Endodermal cell (in vitro differentiated cells): ENCODE data around the gene BARHL1. TPM values are rescaled to one million over a fixed set of nuclear protein-coding genes. Genes with fewer than 3 reads are reported as not detected.

Source experiments
- DNase-seq: peaks from one replicate; pipeline ENCODE4 v3.0.0-alpha.2; 2017
- H3K27ac ChIP-seq: 2 replicates; pipeline ENCODE4 v1.5.1; 2013; ENCODE audit warnings: mild to moderate bottlenecking, low read depth, low read length, moderate library complexity
- H3K27me3 ChIP-seq: 2 replicates; pipeline ENCODE4 v1.6.1; 2013; ENCODE audit warnings: mild to moderate bottlenecking, low read length, moderate library complexity; ENCODE audit not compliant: insufficient read depth, control insufficient read depth, poor library complexity, severe bottlenecking
- H3K36me3 ChIP-seq: 2 replicates; pipeline ENCODE4 v1.7.0; 2013; ENCODE audit warnings: mild to moderate bottlenecking, low read length, moderate library complexity; ENCODE audit not compliant: control insufficient read depth, insufficient read depth
- H3K4me1 ChIP-seq: one replicate; pipeline ENCODE4 v1.7.0; 2013; ENCODE audit warnings: low read length; ENCODE audit not compliant: control insufficient read depth, insufficient read depth
- H3K4me3 ChIP-seq: 2 replicates; pipeline ENCODE4 v1.5.1; 2013; ENCODE audit warnings: mild to moderate bottlenecking, low read length, moderate library complexity
- H3K9ac ChIP-seq: 2 replicates; pipeline ENCODE4 v1.6.1; 2013; ENCODE audit warnings: mild to moderate bottlenecking, low read length, moderate library complexity; ENCODE audit not compliant: poor library complexity, severe bottlenecking; ENCODE audit errors: extremely low read depth
- H3K9me3 ChIP-seq: 2 replicates; pipeline ENCODE4 v1.6.1; 2013; ENCODE audit warnings: mild to moderate bottlenecking, low read length, moderate library complexity; ENCODE audit not compliant: control insufficient read depth
- H3K27ac Mint-ChIP-seq: 2 replicates; pipeline ENCODE4 v1.8.0; 2020; ENCODE audit warnings: mixed read lengths
- H3K27me3 Mint-ChIP-seq: 2 replicates; pipeline ENCODE4 v1.8.0; 2021; ENCODE audit warnings: mild to moderate bottlenecking, mixed read lengths; ENCODE audit not compliant: insufficient read depth
- H3K36me3 Mint-ChIP-seq: 2 replicates; pipeline ENCODE4 v1.8.0; 2020; ENCODE audit warnings: low read depth, mixed read lengths
- H3K4me1 Mint-ChIP-seq: 2 replicates; pipeline ENCODE4 v1.8.0; 2020; ENCODE audit warnings: mixed read lengths
- H3K4me3 Mint-ChIP-seq: 2 replicates; pipeline ENCODE4 v1.8.0; 2020; ENCODE audit warnings: mild to moderate bottlenecking, moderate library complexity, mixed read lengths
- H3K9me3 Mint-ChIP-seq: 2 replicates; pipeline ENCODE4 v1.8.0; 2020; ENCODE audit warnings: mild to moderate bottlenecking, mixed read lengths
- WGBS, 2 experiments: methylation state at CpG; one replicate each; pipeline versions ENCODE4 v1.1.5 to v1.1.7; 2013; ENCODE audit warnings: missing lambda C conversion rate in 2 of 2, mixed read lengths in 1 of 2; ENCODE audit not compliant: insufficient coverage in 1 of 2, insufficient read length in 1 of 2; 5-methylcytosine and 5-hydroxymethylcytosine counted together
- total RNA-seq, 2 donors: library from RNA; stranded (reverse); fragmentation: NEBNext Ultra II Directional in 1 of 2; extraction: Animal tissue kit (Norgen Biotek cat#: 25700) in 1 of 2; gene quantifications; 2 replicates in 1 of 2; 3 replicates in 1 of 2; pipeline ENCODE4 v1.2.1, GENCODE V29; 2021
- TF ChIP-seq, protein P1 (sequence below): fragments of 200-600 bp; sonication (generic); conservative IDR thresholded peaks from 2 replicates; pipeline ENCODE4 v1.5.0; 2021; ENCODE audit warnings: antibody characterized with exemption, mild to moderate bottlenecking

BARHL1 gene
- total RNA-seq, 2 donors from 2014 or later: not detected

DNA sequence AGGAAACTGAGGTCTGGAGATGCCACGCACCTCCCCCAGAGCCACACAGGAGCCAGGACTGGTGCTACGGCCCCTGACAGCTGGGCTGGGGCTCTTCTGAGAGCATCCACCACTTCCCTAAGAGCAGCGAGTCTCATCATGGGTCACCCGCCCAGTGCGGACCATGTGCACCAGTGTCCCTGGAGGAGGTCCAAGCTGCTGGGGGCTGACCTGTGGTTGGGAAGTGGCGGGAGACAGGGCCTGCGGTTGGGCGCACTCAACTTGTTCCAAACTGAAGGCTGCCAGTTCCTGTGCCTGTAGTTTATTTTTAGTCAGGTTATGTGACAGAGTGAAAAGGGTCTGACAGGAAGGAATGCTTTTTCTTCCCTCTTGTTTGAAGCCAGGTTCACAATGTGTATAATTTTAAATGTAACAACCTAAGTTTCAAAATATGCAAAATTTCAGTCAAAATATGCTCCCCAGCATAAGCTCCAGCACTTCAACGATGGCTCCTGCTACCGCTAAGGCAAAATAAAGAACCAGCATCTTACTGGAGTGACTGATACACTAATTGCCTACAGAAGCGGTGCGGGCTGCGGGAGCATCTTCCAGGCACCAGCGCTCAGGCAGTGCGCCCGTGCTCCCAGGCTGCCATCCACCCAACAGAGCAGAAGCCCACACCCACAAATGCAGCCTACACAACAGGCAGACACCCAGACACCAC lies 14.8 kb downstream of the BARHL1 start:
- Histone ChIP-seq H3K9me3 (no peaks in the 10 kb centered on the region), H3K4me1 (peaks cover under 1% of the 10 kb centered on the region), H3K9ac (no peak overlapping the region), H3K36me3 (peaks cover 81% of the 10 kb centered on the region), H3K27me3 (peaks cover 6% of the 10 kb centered on the region), H3K27ac (no peak overlapping the region), H3K4me3 (no peak overlapping the region)
- no peak overlapping the region for H3K27ac Mint-ChIP-seq
- peaks cover 48% of the 10 kb centered on the region for H3K36me3 Mint-ChIP-seq
- H3K4me1 Mint-ChIP-seq: peaks cover 11% of the 10 kb centered on the region
- H3K4me3 Mint-ChIP-seq: no peak overlapping the region
- TF ChIP-seq, protein P1, sequence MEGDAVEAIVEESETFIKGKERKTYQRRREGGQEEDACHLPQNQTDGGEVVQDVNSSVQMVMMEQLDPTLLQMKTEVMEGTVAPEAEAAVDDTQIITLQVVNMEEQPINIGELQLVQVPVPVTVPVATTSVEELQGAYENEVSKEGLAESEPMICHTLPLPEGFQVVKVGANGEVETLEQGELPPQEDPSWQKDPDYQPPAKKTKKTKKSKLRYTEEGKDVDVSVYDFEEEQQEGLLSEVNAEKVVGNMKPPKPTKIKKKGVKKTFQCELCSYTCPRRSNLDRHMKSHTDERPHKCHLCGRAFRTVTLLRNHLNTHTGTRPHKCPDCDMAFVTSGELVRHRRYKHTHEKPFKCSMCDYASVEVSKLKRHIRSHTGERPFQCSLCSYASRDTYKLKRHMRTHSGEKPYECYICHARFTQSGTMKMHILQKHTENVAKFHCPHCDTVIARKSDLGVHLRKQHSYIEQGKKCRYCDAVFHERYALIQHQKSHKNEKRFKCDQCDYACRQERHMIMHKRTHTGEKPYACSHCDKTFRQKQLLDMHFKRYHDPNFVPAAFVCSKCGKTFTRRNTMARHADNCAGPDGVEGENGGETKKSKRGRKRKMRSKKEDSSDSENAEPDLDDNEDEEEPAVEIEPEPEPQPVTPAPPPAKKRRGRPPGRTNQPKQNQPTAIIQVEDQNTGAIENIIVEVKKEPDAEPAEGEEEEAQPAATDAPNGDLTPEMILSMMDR: no peak
- H3K9me3 Mint-ChIP-seq: no peaks in the 10 kb centered on the region
- DNase-seq: no peak
- 97 to 98% methylated on average over 7 to 16 of the region's 16 CpGs for WGBS, 2 experiments
- H3K27me3 Mint-ChIP-seq: peaks cover 10% of the 10 kb centered on the region

DNA sequence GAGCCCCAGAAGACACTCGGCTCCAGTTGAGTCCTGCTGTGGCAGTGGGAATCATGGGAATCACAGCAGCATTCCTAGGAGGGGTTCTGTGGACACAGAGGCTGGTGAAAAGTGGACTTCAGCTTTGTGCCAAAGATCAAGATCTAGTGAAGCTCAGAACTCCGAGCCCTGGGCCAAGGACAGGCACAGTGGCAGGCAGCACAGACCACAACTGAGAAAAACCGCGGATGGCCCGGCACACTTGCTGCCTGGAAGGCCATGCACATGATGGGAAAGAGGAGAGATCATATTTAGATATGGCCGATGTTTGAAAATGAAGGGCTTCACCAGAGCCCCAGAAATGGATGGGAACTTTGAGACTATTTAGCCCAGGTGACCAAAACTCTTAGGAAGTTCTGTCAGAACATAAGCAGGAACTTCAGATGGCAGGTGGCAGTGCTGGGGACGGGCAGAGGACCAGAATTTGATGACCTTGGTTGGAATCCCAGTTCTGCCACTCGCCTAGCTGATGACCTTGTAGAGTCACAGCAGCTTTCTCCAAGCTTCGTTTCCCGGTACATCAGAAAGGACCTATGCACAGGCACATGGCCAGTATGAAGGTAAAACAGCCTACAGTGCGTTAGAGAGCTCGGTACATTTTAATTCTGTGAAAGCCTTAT lies 18.0 kb downstream of the BARHL1 start:
- no peaks in the 10 kb centered on the region for H3K9me3 Mint-ChIP-seq
- Histone ChIP-seq H3K4me3 (no peak overlapping the region), H3K27me3 (no peaks in the 10 kb centered on the region), H3K36me3 (peaks cover 92% of the 10 kb centered on the region), H3K9ac (no peak overlapping the region), H3K4me1 (no peaks in the 10 kb centered on the region), H3K27ac (no peak overlapping the region), H3K9me3 (no peaks in the 10 kb centered on the region)
- TF ChIP-seq, protein P1: no peak
- no peak for DNase-seq
- H3K27me3 Mint-ChIP-seq: no peaks in the 10 kb centered on the region
- 95 to 96% methylated on average over 11 to 12 of the region's 12 CpGs for WGBS, 2 experiments
- H3K4me3 Mint-ChIP-seq: no peak overlapping the region
- H3K27ac Mint-ChIP-seq: no peak overlapping the region
- peaks cover 51% of the 10 kb centered on the region for H3K36me3 Mint-ChIP-seq
- H3K4me1 Mint-ChIP-seq: peaks cover 6% of the 10 kb centered on the region

DNA sequence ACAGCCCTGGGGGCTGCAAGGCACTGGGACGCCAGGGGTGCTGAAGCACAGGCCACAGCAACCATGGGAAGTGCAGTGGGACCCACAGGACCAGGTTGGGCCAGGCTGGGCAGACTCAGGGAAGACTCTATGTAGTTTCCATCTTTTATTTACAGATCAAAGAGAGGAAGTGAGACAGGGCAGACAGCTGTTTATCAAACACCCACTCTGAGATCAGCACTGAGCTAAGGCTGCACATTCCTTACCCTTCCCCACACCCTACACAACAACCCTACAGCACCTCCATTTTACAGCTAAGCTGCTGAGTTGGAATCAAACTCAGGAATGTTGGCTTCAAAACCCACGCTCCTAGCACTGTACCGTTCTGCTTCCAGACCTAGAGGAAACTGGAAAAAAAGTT lies 19.8 kb downstream of the BARHL1 start:
- H3K4me1 Mint-ChIP-seq: no peaks in the 10 kb centered on the region
- no peak overlapping the region for H3K27ac Mint-ChIP-seq
- no peak overlapping the region for H3K9ac ChIP-seq
- H3K4me1 ChIP-seq: no peaks in the 10 kb centered on the region
- no peaks in the 10 kb centered on the region for H3K9me3 ChIP-seq
- WGBS, 2 experiments: 78% methylated on average over 3 of the region's 3 CpGs
- H3K36me3 Mint-ChIP-seq: peaks cover 58% of the 10 kb centered on the region
- H3K4me3 Mint-ChIP-seq: no peak overlapping the region
- TF ChIP-seq, protein P1: no peak
- no peak overlapping the region for H3K27ac ChIP-seq
- H3K36me3 ChIP-seq: peaks cover 92% of the 10 kb centered on the region
- no peak for DNase-seq
- H3K27me3 Mint-ChIP-seq: no peaks in the 10 kb centered on the region
- no peaks in the 10 kb centered on the region for H3K9me3 Mint-ChIP-seq
- H3K4me3 ChIP-seq: no peak overlapping the region
- no peaks in the 10 kb centered on the region for H3K27me3 ChIP-seq
